HEK293 (cell line): Measurements from ENCODE around the gene SMIM17.

Source experiments
- CTCF ChIA-PET: fragments of 350-600 bp; formaldehyde crosslinking; extraction: SDS; loops from one replicate; lab custom pipeline; 2021; ENCODE audit warnings: antibody characterized with exemption; lab: Yijun Ruan, JAX
- POLR2A ChIA-PET: fragments of 300-600 bp; formaldehyde crosslinking; extraction: SDS; loops from one replicate; lab custom pipeline; 2020; ENCODE audit warnings: antibody characterized with exemption, inconsistent platforms; lab: Yijun Ruan, JAX
- H3K27ac ChIP-seq: fragments of 200-500 bp; sonication (Bioruptor generic); 2 replicates; pipeline ENCODE4 v1.5.1; 2014; ENCODE audit warnings: low read depth, low read length, control low read depth, inconsistent platforms; ENCODE audit errors: extremely low read depth
- H3K36me3 ChIP-seq, 2 experiments: fragments of 200-500 bp in 1 of 2; sonication (Bioruptor generic) in 1 of 2; 1 replicate in 1 of 2; 2 replicates in 1 of 2; pipeline ENCODE4 v1.5.1; 2014 to 2017; ENCODE audit warnings: inconsistent platforms in 2 of 2, low read length in 2 of 2; ENCODE audit not compliant: control insufficient read depth in 2 of 2, insufficient read depth in 1 of 2
- H3K4me1 ChIP-seq: fragments of 200-500 bp; sonication (Bioruptor generic); 2 replicates; pipeline ENCODE4 v1.5.1; 2014; ENCODE audit warnings: mild to moderate bottlenecking, low read length, inconsistent platforms; ENCODE audit not compliant: control insufficient read depth, insufficient read depth
- H3K4me3 ChIP-seq: 2 replicates; pipeline ENCODE4 v1.5.1; 2011; ENCODE audit warnings: low read depth, mild to moderate bottlenecking, control low read depth, low read length, moderate library complexity
- H3K9me3 ChIP-seq: fragments of 200-500 bp; sonication (Bioruptor generic); 2 replicates; pipeline ENCODE4 v1.5.1; 2014; ENCODE audit warnings: low read depth, low read length, inconsistent platforms; ENCODE audit not compliant: control insufficient read depth, insufficient read depth
- AEBP2 ChIP-seq: fragments of 450-650 bp; formaldehyde crosslinking; IDR thresholded peaks from 2 replicates; pipeline ENCODE4 v1.5.1; 2016; ENCODE audit warnings: missing biosample characterization, missing genetic modification characterization, borderline replicate concordance
- KLF17 ChIP-seq: fragments of 450-650 bp; formaldehyde crosslinking; IDR thresholded peaks from 2 replicates; pipeline ENCODE4 v1.5.1; 2016; ENCODE audit warnings: missing biosample characterization, missing genetic modification characterization
- SALL2 ChIP-seq: fragments of 450-650 bp; formaldehyde crosslinking; IDR thresholded peaks from 2 replicates; pipeline ENCODE4 v1.5.0; 2017; ENCODE audit warnings: missing biosample characterization, mild to moderate bottlenecking, missing genetic modification characterization, borderline replicate concordance
- SETDB1 ChIP-seq: IDR thresholded peaks from one replicate; pipeline ENCODE4 v1.6.1; 2017; ENCODE audit warnings: mild to moderate bottlenecking, low read length, moderate library complexity, mixed read lengths; ENCODE audit not compliant: insufficient read length
- TRIM28 ChIP-seq: IDR thresholded peaks from 2 replicates; pipeline ENCODE4 v1.6.1; 2011; ENCODE audit warnings: low read length, control low read depth, borderline replicate concordance
- ZBTB26 ChIP-seq: fragments of 450-650 bp; formaldehyde crosslinking; optimal IDR thresholded peaks from 2 replicates; pipeline ENCODE3; 2016; ENCODE audit warnings: missing biosample characterization, mild to moderate bottlenecking, missing genetic modification characterization
- ZBTB8A ChIP-seq: fragments of 450-650 bp; formaldehyde crosslinking; IDR thresholded peaks from 2 replicates; pipeline ENCODE4 v1.5.1; 2016; ENCODE audit warnings: missing biosample characterization, missing genetic modification characterization
- ZNF133 ChIP-seq: fragments of 450-650 bp; formaldehyde crosslinking; IDR thresholded peaks from 2 replicates; pipeline ENCODE4 v1.5.1; 2016; ENCODE audit warnings: missing biosample characterization, missing genetic modification characterization
- ZNF146 ChIP-seq: fragments of 450-650 bp; formaldehyde crosslinking; IDR thresholded peaks from 2 replicates; pipeline ENCODE4 v1.5.1; 2016; ENCODE audit warnings: missing biosample characterization, missing genetic modification characterization
- ZNF223 ChIP-seq: fragments of 450-650 bp; formaldehyde crosslinking; IDR thresholded peaks from 2 replicates; pipeline ENCODE4 v1.5.1; 2016; ENCODE audit warnings: missing biosample characterization, missing genetic modification characterization
- ZNF311 ChIP-seq: fragments of 450-650 bp; formaldehyde crosslinking; IDR thresholded peaks from 2 replicates; pipeline ENCODE4 v1.5.1; 2017; ENCODE audit warnings: missing biosample characterization, missing genetic modification characterization, borderline replicate concordance
- ZNF391 ChIP-seq: fragments of 450-650 bp; formaldehyde crosslinking; IDR thresholded peaks from 2 replicates; pipeline ENCODE4 v1.5.1; 2016; ENCODE audit warnings: low read depth, missing biosample characterization, missing genetic modification characterization, borderline replicate concordance
- ZNF518A ChIP-seq: fragments of 450-650 bp; formaldehyde crosslinking; conservative IDR thresholded peaks from 2 replicates; pipeline ENCODE4 v1.5.1; 2016; ENCODE audit warnings: low read depth, missing biosample characterization, missing genetic modification characterization
- ZNF596 ChIP-seq: fragments of 450-650 bp; IDR thresholded peaks from 2 replicates; pipeline ENCODE4 v1.5.0; 2018; ENCODE audit warnings: missing biosample characterization, mild to moderate bottlenecking, missing genetic modification characterization, moderate library complexity
- ZNF626 ChIP-seq: fragments of 450-650 bp; sonication (Bioruptor Pico); formaldehyde crosslinking; IDR thresholded peaks from 2 replicates; pipeline ENCODE4 v1.5.1; 2018; ENCODE audit warnings: missing biosample characterization, missing genetic modification characterization, inconsistent platforms
- ZNF660 ChIP-seq: fragments of 450-650 bp; IDR thresholded peaks from 2 replicates; pipeline ENCODE4 v1.5.1; 2018; ENCODE audit warnings: missing biosample characterization, mild to moderate bottlenecking, missing genetic modification characterization
- ZNF76 ChIP-seq: fragments of 450-650 bp; formaldehyde crosslinking; IDR thresholded peaks from 2 replicates; pipeline ENCODE4; 2016; ENCODE audit warnings: low read depth, missing biosample characterization, missing genetic modification characterization, borderline replicate concordance
- ZSCAN30 ChIP-seq: fragments of 450-650 bp; IDR thresholded peaks from 2 replicates; pipeline ENCODE4 v1.5.1; 2018; ENCODE audit warnings: missing biosample characterization, mild to moderate bottlenecking, missing genetic modification characterization, moderate library complexity

Gene SMIM17

GRCh38 chr19:56670401-56670960, 27.5 kb downstream of the SMIM17 start:
- ChIA-PET POLR2A (no interaction called here), CTCF (no interaction called here)
- peaks cover 2% of the 10 kb centered on the region; the same call in 1 of the 2 replicates for H3K9me3 ChIP-seq

More at GRCh38 chr19:56670401-56670960, 27.5 kb downstream of the SMIM17 start:
- Histone ChIP-seq H3K4me1 (no peaks in the 10 kb centered on the region), H3K27ac (no peak overlapping the region), H3K4me3 (no peak overlapping the region), H3K36me3 (no peaks in the 10 kb centered on the region)
- TF ChIP-seq KLF17 (tag by site-specific recombination) = no peak
- no peak for TF ChIP-seq ZNF518A (tag by site-specific recombination)
- no peak for TF ChIP-seq ZBTB8A (tag by site-specific recombination)
- TF ChIP-seq ZNF311 = no peak
- TF ChIP-seq ZNF391 (tag by site-specific recombination) = no peak
- TF ChIP-seq ZNF146 = no peak
- TF ChIP-seq ZNF626 = no peak
- no peak for TF ChIP-seq TRIM28
- no peak for TF ChIP-seq SETDB1
- no peak for TF ChIP-seq ZBTB26 (tag by site-specific recombination)
- no peak for TF ChIP-seq ZNF76 (tag by site-specific recombination)
- TF ChIP-seq ZSCAN30 (tag by site-specific recombination) = no peak
- no peak for TF ChIP-seq ZNF660 (tag by site-specific recombination)
- TF ChIP-seq SALL2 (tag by site-specific recombination) = no peak
- no peak for TF ChIP-seq ZNF223 (tag by site-specific recombination)
- TF ChIP-seq ZNF596 (tag by site-specific recombination) = no peak
- TF ChIP-seq ZNF133 (tag by site-specific recombination) = no peak
- no peak for TF ChIP-seq AEBP2
